OCI-LY3 (cell line): ENCODE data around the gene ZNF518A.

Source experiments
- EZH2phosphoT487 ChIP-seq: fragments of 200-600 bp; shearing (Covaris generic); IDR thresholded peaks from 2 replicates; pipeline ENCODE4 v1.6.1; 2018; ENCODE audit warnings: antibody characterized with exemption, mixed run types, low read depth
- TF ChIP-seq, protein P1 (sequence below): fragments of 200-600, 300-600 bp; sonication (generic); IDR thresholded peaks from 2 replicates; pipeline ENCODE4 v1.5.1; 2014; ENCODE audit warnings: antibody characterized with exemption, low read length, low read depth

DNA sequence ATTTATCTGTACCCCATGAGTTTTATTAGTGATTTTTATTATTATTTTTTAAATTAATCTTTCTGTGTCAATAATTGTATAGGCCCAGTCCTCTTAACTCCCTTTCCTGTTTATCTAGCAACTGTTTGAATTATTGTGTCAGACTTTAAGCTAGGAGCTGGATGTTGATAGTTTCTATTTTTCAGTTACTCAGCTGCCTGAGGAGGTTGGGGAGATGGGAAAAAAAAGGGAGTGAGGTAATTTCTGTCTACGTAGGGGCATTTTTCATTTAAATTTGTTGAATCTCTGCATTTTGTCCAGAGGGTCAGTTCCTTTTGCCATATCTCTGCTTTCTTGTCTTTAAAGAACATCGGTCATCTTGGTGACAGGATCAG lies 5.0 kb upstream of the ZNF518A start:
- TF ChIP-seq, protein P1, sequence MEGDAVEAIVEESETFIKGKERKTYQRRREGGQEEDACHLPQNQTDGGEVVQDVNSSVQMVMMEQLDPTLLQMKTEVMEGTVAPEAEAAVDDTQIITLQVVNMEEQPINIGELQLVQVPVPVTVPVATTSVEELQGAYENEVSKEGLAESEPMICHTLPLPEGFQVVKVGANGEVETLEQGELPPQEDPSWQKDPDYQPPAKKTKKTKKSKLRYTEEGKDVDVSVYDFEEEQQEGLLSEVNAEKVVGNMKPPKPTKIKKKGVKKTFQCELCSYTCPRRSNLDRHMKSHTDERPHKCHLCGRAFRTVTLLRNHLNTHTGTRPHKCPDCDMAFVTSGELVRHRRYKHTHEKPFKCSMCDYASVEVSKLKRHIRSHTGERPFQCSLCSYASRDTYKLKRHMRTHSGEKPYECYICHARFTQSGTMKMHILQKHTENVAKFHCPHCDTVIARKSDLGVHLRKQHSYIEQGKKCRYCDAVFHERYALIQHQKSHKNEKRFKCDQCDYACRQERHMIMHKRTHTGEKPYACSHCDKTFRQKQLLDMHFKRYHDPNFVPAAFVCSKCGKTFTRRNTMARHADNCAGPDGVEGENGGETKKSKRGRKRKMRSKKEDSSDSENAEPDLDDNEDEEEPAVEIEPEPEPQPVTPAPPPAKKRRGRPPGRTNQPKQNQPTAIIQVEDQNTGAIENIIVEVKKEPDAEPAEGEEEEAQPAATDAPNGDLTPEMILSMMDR = no peak
- no peak for TF ChIP-seq EZH2phosphoT487
